COR-L47 (cell line): Measurements from ENCODE around the gene LEO1.
"Not testable (repeated sequence)": the region's sequence is repeated elsewhere in the genome, so short reads cannot be mapped to it uniquely, and the experiment has no call there.

Source experiments
- DNase-seq: peaks from one replicate; lab custom pipeline; 2025; lab: John Stamatoyannopoulos, UW

LEO1 gene

DNA sequence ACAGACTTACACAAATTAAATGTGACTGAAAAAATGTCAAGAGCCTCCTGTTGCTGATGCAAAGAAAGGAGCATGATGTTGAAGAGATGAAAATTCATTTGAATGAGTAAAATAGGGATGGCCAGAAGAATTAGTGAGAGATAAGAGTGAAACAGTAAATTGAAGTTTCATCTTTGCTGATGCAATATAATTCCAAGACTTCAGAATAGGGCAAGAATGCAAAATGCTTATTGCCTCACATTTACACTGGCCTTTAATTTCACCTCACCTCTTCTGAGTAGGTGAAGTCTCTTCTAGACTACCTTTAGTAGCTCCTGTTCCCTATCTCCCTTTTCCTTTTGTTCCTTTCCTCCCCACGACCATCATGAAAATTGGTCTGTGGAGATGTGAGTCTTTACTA, 32.1 kb upstream of the LEO1 start:
- DNase-seq: no peak

DNA sequence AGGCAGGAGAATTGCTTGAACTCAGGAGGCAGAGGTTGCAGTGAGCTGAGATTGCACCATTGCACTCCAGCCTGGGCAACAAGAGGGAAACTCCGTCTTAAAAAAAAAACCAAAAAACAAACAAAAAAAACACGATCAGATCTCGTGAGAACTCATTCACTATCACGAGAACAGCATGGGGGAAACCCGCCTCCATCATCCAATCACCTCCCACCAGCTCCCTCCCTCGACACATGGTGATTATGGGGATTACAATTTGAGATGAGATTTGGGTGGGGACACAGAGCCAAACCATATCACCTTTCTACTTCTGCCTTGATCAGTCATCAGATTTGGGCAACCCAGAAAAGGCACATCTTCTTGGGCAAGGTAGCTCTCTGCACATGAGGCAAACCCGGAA, 31.5 kb upstream of the LEO1 start:
- not testable (repeated sequence) for DNase-seq

DNA sequence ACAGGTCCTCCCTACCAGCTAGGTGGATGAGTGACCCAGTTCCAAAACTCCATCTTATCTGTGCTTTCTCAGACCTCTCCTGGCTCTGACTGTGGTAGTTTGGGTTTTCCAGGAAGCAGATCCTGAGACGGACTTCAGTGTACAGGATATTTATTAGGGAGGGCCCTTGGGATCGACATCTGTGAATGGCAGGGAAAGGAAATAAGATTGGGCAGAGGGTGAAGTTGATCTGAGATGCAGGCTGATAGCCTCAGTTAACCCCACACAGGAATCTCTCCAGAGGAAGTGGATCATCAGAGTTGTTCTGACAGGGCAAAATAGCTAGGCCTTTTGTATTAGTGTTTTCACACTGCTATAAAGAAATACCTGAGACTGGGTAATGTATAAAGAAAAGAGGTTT, 30.8 kb upstream of the LEO1 start:
- no peak for DNase-seq

DNA sequence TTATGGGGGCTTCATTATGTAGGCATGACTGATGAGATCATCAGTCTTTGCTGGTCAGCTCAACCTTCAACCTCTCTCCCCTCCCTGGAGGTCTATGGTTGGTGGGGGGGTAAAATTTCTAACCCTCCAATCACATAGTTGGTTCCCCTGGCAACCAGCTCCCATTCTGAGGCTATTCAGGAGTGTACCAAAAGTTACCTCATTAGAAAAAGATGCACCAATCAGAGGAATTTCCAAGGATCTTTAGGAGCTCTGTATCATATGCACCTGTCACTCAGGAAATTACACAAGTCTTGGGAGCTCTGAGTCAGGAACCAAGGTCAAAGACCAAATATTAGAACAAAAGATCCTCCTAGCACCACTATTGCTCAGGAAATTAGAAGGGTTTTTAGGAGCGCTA, 21.4 kb upstream of the LEO1 start:
- no peak for DNase-seq

DNA sequence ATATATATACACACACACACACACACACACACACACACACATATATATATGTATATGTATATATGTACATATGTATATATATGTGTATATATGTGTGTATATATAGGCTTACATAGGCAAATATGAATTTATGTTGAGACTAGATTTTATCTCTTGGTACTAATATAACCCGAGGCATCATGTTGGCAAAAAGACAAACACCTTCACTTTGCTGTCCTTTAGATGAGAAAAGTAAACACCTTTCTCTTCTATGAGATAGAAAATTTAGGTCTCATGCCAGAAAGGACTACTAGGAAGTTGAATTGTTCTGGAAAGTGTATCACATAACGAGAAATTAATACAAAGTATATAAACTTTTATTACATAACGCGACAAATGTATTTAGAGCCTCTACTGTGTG, 19.6 kb upstream of the LEO1 start:
- DNase-seq: no peak

DNA sequence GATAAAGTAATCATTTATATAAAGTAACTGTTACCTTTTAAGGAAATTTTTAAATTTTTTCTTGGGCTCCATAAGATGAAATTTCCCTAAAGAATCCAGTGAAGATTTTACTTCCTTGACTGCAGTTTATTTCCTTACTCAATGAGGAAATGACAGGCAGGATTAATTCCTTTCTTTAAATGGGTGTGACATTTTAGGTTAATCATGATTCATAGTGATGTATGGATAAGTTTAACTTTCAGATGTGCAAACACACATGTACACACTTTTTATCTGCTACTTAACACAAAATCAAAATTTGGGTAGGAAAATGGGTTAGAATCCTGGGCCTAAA, 11.2 kb upstream of the LEO1 start:
- DNase-seq: no peak

DNA sequence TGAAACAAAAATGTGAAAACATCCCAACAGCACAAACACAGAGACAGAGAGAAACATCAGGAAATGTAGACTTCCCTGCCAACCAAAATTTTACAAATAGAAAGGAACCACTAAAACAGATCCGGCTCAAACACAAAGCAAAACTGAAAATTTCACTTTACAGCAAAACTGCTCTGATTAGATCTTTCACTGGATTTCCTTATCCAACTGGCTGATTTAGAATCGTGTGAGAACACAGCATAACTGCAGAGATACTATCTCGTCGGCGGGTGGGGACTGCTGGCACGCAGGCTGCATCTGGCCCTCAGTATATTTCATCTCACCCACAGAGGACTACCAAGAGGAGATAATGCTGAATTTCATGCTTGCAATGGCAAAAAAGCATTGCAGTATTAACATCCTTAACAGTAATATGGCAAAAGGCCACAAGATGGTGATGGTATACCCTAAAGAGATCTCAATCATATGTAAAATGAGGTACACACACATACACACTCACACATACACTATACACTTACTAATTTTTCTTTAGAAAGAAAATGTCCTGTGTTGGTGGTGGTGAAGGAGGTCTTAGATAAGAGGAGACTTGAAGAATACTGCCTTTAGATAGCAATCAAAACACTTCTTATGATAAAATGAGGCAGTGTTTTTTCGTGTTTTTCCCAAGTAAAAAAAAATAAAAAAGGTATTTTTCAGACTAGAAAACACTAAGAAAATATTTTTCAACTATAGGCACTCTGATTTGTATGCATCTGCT, 10.6 kb upstream of the LEO1 start:
- peak; percentile 69 for DNase-seq

DNA sequence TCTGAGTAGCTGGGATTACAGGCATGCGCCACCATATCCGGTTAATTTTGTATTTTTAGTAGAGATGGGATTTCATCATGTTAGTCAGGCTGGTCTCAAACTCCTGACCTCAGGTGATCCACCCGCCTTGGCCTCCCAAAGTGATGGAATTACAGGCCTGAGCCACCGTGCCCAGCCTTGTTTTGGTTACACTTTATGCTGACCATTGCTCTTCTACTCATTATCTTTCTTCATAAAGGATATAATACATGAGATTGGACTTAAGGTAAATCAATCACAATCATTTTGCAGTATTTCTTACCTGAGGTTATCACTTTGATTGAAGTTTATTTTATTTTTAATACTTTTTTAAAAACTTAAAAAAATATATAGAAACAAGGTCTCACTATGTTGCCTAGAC, 2.2 kb upstream of the LEO1 start:
- DNase-seq: no peak

DNA sequence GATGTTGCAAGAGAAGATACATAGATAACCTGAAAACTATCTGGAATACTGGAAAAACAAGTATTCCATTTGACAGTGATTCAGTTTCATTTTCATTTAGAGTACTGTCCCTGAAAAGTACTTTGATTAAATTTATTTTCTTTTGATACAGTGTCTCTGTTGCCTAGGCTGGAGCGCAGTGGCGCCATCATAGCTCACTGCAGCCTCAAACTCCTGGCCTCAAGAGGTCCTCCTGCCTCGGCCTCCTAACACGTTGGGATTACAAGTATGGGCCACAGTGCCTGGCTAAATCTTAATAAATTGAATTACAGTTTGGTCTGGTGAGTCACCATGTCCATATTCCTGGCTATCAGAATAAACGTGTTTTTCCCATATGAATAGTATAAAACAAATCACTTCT, 1.6 kb upstream of the LEO1 start:
- no peak for DNase-seq

DNA sequence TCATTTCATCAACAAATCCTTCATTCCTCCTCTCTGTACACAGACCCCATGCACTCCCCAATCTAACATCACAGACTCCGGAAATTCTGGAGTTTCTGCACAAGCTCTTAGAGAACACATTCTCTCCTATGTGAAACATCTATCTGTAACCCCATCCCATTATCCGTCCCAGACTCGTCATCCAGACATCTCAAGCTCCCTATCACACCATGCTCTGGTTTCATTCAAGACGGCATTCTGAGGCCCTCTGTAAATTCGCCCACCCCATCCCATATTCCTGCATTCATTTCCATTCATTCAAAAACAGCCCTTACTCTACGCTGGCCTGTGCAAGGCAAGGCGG, 575 bp downstream of the LEO1 start:
- DNase-seq: peak; percentile 46

DNA sequence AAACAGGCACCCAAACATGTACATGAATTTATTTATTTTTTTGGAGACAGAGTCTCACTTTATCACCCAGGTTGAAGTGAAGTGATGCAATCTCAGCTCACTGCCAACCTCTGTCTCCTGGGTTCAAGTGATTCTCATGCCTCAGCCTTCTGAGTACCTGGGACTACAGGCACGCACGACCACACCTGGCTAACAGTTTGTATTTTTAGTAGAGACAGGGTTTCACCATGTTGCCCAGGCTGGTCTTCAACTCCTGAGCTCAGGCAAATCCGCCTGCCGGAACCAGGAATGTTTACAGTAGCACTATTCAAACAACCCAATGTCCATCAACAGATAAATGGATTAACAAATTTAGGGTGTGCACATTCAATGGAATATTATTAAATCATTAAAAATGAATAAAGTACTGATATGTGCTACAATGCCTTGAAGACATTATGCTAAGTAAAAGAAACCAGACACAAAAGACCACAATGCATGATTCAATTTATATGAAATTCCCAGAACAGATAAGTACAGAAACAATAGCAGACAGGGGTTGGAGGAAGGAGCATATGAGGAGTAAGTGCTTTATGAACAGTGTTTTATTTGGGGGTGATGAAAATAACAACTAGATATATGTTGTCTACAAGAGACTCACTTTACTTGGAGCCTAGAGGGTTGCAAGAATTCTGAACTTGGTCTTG, 1.3 kb downstream of the LEO1 start:
- no peak for DNase-seq

DNA sequence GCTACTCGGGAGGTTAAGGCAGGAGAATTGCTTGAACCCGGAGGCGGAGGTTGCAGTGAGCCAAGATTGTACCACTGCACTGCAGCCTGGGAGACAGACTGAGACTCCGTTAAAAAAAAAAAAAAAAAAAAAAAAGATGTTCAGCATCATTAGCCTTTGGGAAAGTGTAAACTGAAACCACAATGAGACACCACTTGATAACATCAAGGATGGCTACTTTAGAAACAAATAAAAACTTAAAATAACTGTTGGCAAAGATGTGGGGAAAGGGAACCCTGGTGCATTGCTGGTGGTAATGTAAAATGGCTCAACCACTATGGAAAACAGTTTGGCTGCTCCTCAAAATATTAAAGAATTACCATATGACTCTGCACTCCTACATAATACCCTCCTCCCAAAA, 1.9 kb downstream of the LEO1 start:
- no peak for DNase-seq

DNA sequence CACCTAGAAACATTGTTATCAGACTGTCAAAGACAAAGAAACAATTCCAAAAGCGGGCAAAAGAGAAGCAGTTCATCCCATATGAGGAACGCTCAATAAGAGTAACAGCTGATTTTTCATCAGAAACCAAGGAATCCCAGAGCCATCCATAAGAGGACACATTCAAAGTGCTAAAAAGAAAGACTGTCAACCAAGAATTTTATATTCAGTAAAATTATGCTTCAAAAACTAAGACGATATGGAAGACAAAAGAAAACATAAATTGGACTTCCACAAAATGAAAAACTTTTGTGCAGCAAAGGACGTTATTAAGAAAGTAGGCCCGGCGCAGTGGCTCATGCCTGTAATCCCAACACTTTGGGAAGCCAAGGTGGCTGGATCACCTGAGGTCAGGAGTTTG, 4.0 kb downstream of the LEO1 start:
- no peak for DNase-seq

DNA sequence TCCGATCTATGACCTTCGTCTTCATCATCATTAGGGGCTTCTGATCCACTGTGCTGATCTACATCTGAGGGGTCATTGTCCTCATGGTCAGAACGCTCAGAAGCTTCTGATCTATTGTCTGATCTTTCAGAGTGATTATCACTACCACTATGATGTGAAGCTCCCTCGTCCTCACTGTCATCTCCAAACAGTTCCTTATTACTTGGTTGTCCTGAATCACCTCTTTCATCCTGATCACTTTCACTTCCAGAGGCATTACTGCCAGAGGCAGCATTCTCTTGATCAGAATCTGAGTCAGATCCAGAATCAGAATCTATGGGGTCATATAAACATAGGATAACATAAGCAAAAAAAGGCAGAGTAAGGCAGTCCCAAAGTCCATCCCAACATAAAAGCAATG, 5.4 kb downstream of the LEO1 start:
- DNase-seq: no peak

DNA sequence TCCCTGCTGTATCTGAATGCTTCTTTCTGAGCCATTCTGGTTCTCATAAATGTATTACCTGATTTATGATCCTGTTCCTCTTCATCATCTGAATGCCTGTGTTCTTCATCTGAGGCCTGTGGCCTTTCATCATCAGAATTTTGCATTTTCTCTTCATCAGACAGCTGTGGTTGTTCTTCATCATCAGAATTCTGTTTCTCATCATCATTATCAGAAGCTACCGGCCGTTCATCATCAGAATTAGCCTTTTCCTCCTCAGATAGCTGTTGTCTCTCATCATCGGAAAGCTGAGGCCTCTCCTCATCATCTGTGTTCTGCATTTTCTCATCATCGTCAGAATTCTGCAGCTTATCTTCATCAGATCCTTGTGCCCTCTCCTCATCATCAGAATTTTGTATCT, 5.9 kb downstream of the LEO1 start:
- DNase-seq: no peak

DNA sequence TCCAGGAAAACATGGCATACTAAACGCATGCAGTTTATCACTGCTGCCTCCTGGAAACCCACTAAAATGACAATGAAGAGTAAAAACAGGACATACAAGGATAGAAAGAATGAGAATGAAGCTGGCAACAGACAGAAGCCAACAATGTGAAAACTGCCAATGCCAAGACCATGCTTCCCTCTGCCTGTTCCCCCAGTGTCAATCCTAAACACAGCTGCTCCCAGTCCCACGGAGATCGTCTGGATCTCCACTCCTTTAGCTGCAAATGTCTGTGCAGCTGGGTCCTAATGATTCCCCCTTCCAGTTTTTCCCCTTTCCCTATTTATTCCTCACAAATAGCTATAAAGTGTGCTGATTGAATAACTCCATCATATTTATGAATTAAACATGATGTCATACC, 16.1 kb downstream of the LEO1 start:
- no peak for DNase-seq

DNA sequence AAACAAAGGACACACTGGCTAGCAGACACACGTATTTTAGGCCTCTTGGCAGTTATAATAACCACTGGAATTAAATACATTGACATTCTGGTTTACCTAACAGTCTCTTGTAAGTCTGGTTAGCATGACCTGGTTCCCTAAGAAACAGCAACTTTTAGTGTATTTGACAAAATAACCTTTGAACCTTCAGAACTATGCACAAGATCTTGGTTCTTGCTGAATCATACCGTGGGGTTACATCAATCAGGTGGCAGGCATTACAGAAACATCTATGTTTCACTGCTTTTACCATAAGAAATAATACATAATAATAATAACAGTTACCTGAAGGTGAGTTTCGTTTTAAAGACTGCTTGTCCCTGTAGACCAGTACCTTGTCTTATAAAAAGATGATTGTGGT, 18.8 kb downstream of the LEO1 start:
- no peak for DNase-seq

DNA sequence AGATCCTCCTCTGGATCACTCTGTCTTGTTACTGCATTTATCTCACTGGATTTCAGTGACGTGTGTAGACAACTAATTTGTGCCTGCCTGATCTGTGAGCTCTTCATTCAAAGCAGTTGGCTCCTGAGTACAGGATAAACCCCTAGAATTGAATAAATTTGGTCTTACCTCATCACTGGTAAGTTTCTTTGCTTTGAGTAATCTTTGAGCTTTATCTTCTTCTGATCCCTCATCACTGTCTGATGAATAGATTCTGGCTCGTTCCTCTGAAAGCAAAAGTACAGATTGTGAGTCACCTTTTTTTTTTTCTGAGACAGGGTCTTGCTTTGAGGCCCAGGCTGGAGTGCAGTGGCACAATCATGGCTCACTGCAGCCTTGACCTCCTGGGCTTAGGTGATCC, 24.5 kb downstream of the LEO1 start:
- DNase-seq: no peak

DNA sequence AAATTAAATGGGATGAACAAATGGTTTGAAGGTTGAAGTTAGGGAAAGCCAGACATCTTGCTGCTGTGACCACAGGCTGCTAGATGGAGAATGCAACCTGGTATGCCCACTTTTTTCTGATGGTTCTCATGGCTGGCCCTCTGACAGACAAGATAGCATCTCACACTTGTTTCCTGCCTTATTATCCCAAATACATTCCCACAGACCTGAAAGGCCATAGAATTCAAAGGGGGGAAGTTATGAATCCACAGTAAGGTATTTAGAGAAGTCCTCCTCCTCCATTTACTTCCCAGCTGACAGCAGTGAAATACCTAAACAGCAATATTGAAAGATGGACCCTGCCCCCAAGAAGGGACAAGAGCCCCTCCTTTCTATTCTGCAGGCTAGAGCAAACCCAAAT, 32.4 kb downstream of the LEO1 start:
- no peak for DNase-seq

DNA sequence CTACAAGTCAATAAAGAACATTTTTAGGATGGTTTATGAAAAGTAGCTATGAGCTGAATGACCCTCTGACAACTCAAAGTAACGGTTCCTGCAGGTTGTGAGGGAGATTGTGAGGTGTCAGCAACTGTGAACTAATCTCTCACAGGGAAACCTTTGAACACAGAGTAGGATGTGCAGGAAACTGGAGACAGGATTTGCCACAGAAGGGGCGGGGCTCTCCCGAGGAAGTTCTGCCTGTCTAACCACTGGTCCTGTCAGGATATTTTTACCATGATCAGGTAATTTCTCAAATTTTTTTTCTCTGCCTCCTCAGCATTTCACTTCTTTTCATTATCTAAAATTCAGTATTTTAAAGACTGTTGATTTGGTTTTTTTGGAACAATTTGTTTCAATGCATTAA, 33.3 kb downstream of the LEO1 start:
- DNase-seq: no peak

DNA sequence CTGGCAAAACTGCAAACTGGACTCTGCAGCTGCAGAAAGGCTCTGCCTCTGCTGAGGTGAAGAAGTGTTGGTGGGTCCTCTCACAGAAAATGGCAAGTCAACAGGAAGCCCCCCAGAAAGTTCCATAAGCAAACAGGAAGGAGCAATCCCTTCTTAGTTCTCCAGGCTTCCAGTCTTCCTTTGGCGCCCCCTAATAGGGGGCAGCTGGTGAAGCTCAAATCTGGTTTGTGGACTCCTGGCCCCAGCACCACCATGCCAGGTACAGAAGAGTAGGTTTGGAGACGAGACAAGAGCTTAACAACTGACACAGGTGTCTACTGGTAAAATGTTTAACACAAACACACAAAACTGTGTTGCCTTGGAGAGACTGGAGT, 35.5 kb downstream of the LEO1 start:
- DNase-seq: no peak

DNA sequence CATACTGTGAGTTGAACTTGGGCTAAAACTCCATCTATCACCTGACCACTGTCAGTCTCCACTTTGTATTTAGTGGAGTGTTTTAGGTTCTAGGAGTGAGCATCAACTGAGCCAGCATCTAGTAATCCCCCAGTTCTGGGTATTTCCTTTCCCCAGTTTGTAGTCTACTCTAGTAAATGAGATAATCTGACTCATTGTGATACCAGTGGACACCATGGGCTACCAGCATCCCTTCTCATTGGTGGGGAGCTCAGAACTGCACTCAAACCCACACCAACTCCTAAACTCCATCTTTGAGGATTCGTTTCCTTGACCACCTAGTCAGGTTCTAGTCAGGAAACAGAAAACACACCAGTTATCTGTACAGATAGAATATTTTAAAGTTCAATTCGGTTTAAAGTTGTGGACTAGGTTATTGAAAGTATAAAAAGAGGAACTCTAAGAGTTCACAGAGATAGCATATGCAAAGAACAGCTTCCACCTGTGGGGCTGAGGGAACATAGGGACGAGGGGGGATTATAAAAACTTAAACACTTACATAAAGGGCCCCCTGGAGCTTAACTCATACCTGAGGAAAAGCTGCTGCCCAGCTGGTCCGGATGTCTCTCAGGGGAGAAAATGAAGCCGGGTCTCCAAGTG, 36.0 kb downstream of the LEO1 start:
- no peak for DNase-seq

DNA sequence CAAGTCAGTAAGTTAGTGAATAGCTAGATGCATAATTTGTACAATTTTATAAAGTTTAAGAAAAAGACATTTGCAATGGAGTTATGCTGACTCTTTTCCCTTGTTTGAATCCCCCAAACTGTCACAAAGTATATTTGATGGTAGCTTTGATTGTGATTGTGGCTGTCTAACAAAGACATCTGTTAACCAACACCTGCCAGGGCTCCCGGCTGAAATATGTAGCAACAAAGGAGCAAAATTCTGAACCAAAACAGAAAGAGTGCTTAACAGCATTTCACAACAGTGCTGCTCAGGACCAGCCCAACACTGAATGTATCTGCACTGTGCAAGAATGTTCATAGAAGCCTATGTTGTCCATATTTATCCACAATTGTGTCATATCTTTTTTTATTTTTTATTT, 39.4 kb downstream of the LEO1 start:
- DNase-seq: no peak

DNA sequence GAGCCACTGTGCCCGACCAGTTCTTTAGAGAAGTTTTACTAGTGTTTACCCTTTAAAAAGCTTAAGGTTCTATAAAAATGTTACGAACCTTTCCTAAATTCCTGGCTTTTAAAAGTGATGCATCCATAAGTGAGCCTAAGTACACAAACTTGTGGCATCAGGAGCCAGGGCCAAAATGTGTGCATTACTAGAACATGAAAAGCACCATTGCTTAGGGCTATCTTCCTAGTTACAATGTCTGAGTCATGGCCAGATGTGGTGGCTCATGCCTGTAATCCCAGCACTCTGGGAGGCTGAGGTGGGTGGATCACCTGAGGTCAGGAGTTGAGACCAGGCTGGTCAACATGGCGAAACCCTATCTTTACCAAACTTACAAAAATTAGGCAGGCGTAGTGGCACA, 39.9 kb downstream of the LEO1 start:
- DNase-seq: no peak
